Stomach (tissue), 4 donors: ENCODE measurements around the gene CDK13.

ENCODE experiments used
- CTCF ChIP-seq, 7 experiments: fragments of 450-650 bp in 4 of 7; fragments of 200-600 bp in 3 of 7; sonication (generic) in 3 of 7; IDR thresholded peaks; one replicate each; pipeline ENCODE4 v1.5.1; 2016 to 2019; ENCODE audit warnings: antibody characterized with exemption in 7 of 7, control low read depth in 2 of 7, mild to moderate bottlenecking in 1 of 7
- POLR2AphosphoS5 ChIP-seq, 3 donors: sonication (generic); formaldehyde crosslinking; IDR thresholded peaks; one replicate each; pipeline ENCODE4 v1.6.1; 2016; ENCODE audit warnings: antibody characterized with exemption in 3 of 3

- TF ChIP-seq POLR2AphosphoS5 (IDR thresholded peaks at IDR 0.05): peak; percentile 47 to 86 (median 78)
- TF ChIP-seq CTCF (IDR thresholded peaks at IDR 0.05): peak in 5 of 7 experiments; percentile 75 to 99 (median 98)
Observed at GRCh38 chr7:40134428-40135316, 184.6 kb downstream of the CDK13 start, which contains the start of the genes MPLKIP and SUGCT.
